TTC549 (cell line): ENCODE data around the gene MAPK8IP3.

Experiments
- FAIRE-seq: peaks from 2 replicates; lab custom pipeline; 2012; peaks lifted over from hg19 to GRCh38; lab: Jason Lieb, UNC

The MAPK8IP3 gene, protein sequence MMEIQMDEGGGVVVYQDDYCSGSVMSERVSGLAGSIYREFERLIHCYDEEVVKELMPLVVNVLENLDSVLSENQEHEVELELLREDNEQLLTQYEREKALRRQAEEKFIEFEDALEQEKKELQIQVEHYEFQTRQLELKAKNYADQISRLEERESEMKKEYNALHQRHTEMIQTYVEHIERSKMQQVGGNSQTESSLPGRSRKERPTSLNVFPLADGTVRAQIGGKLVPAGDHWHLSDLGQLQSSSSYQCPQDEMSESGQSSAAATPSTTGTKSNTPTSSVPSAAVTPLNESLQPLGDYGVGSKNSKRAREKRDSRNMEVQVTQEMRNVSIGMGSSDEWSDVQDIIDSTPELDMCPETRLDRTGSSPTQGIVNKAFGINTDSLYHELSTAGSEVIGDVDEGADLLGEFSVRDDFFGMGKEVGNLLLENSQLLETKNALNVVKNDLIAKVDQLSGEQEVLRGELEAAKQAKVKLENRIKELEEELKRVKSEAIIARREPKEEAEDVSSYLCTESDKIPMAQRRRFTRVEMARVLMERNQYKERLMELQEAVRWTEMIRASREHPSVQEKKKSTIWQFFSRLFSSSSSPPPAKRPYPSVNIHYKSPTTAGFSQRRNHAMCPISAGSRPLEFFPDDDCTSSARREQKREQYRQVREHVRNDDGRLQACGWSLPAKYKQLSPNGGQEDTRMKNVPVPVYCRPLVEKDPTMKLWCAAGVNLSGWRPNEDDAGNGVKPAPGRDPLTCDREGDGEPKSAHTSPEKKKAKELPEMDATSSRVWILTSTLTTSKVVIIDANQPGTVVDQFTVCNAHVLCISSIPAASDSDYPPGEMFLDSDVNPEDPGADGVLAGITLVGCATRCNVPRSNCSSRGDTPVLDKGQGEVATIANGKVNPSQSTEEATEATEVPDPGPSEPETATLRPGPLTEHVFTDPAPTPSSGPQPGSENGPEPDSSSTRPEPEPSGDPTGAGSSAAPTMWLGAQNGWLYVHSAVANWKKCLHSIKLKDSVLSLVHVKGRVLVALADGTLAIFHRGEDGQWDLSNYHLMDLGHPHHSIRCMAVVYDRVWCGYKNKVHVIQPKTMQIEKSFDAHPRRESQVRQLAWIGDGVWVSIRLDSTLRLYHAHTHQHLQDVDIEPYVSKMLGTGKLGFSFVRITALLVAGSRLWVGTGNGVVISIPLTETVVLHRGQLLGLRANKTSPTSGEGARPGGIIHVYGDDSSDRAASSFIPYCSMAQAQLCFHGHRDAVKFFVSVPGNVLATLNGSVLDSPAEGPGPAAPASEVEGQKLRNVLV (N-terminal part only)

DNA sequence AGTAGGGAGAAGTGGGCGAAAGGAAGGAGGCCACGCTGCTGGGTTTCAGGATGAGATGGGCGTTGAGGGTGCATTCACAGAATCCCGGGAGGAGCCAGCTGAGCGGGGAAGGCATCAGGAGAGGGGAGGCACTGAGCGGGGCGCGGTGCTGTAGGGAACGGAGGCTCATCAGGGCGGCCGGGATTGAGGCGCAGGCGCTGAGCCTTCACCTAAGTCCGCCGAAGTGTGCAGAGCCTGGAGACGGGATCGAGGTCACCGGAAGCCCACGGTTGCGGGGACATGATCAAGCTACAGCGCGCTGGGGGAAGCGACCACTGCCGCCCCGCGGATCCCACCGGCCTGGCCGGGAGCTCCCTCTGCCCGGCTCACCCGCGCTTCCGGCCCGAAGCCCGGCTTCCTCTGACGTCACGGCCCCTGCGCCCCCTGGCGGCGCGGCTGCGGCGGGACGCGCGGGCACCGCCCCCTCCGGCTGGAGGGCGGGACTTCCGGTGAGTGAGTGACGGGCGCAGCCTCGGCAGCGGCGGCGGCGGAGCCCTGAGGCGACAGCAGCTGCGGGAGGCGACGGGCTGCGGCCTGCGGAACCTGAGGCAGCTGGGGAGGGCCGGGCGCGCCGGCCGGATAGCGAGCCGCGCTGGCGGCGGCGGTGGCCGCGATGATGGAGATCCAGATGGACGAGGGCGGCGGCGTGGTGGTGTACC is at the start of gene MAPK8IP3:
Gene MAPK8IP3, plus strand, starts transcription at position 508 of the 698 bp plus-strand sequence. Its CDS starts 145 bp downstream, at position 653.
- FAIRE-seq, result no peak

DNA sequence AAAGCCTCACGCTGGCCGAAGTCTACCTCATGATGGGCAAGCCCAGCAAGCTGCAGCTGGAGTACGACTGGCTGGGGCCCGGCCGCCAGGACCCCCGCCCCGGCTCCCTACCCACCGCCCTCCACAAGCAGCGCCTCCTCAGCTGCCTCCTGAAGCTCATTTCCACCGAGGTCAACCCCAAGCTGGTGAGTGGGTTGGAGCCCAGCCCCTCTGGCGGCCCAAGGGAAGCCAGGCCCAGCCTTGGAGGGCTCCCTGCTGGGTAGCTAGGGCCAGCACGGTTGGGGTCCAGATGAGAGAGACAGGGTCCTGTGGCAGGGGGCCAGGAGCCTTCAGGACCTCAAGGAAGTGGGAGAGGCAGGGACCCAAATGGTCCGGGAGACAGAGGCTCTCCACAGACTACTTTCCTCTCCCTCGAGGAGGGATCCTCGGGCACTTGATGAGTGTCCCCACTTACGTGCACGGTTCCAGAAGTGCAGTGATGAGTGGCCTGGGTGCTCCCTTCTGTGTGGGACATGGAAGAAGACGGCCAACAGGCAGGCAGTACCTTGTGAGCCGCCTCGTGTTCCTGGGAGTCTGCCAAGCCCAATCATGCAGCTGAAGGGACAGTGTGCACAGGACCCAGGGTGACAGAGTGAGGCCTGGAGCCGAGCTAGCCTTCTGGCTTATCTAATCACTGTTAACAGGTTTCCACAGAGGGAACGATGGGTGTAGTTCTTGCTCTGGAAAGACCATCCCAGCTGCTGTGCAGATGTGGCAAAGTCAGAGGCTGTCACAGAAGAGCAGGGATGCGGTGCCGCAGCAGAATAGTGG is 49.0 kb upstream of the MAPK8IP3 start:
- FAIRE-seq, result no peak

DNA sequence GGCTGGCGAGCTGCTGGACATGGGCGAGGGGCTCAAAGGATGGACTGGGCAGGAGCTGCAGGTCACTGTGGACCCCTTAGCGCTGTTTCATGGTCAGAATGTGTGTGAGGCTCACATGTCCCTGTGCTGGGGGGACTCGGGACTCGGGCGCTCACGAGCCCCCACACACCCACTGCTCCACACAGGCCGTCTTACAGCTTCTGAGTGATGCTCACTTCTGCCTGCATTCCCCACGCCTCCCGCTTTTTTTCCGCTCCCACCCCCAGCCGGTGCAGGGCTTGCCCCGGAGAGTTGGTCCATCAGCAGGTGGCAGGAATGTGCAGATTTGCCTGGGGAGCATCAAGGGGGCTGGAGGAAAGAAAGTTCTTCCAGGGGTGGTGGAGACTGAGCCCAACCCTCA is 48.2 kb upstream of the MAPK8IP3 start:
- no peak for FAIRE-seq

DNA sequence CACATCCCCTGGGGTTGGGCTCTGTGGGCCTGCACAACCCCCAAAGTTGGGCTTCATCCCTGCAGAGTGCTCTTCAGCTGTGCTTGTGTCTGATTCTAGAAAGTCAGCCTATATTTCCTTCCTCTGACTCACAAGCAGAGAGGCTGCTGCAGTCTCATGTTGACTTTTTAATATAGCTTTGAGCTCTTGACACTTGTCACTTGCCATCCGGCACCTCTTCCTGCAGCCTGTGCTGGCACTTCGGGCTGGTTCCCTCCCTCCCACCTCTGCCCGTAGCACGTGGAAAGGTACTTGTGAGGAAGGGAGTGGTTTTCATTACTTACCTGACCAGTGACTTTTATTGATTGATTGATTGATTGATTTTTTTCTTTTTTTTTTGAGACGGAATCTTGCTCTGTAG is 47.0 kb upstream of the MAPK8IP3 start:
- no peak for FAIRE-seq

DNA sequence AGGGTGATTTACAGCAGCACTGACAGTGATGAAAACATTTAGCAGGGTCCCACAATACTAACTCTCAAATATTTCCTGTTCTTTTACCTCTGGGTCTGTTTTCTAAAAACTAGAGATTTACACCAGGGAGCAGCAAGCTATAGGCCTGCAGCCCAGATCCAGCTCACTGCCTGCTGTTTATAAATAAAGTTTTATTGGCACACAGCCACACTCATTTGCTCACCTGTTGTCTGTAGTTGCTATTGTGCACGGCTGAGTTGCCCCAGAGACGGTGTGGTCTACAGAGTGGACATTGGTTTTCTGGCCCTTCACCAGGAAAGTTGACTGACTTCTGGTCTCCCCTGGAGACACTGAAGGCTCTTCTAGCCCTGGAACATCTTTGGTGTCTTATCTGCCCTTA is 44.2 kb upstream of the MAPK8IP3 start:
- no peak for FAIRE-seq

DNA sequence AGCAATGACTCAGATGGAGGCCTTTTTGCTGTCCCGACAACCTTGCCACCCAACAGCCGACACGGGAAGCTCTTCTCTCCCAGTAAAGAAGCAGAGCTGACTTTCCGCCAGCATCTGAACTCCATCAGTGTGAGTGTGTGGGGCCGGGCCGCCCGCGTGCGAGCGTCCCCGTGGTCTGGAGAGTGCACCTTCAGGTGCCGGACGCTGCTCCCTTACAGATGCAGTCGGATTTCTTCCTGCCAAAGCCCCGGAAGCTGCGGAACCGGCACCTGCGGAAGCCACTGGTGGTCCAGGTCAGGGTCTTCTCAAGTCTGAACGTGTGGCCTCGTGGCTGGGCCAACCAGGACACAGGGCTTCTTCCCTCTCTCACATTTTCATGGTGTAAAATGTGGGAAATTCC is 43.5 kb upstream of the MAPK8IP3 start:
- no peak for FAIRE-seq

DNA sequence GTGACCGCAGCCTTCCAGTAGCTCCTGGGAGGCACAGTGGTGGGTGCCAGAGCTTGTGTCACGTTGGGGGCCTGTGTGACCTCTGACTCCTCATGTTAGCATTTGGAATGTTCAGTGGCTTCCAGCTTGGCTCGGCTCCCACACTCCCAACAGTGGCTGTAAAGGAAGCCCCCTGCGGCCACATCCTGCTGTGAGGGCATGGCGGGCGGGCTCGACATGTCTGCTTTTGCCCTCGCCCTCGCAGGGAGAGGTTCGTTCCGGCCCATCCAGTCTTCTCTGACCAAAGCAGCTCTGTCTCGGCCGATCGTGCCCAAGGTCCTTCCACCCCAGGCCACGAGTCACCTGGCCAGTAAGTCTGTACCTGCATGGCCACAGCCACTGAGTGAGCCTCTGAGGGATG is 40.2 kb upstream of the MAPK8IP3 start:
- no peak for FAIRE-seq

DNA sequence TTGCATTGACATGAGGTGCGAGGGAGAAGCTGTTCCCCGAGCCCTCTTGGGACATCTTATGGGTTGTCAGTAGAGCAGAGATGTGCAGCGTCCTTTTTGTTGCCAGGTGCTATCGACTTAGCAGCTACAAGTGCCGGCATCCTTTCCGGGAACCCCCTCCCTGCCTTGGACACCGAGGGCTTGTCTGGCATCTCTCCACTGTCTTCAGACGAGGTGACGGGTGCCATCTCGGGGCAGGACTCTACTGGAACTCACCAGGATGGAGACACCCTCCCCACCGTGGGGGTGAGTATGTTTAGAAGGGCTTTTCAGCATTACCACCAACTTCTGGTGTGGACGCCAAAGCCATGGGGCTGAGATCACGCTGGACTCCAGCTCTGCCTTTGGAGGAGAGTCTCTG is 39.7 kb upstream of the MAPK8IP3 start:
- FAIRE-seq, result no peak

DNA sequence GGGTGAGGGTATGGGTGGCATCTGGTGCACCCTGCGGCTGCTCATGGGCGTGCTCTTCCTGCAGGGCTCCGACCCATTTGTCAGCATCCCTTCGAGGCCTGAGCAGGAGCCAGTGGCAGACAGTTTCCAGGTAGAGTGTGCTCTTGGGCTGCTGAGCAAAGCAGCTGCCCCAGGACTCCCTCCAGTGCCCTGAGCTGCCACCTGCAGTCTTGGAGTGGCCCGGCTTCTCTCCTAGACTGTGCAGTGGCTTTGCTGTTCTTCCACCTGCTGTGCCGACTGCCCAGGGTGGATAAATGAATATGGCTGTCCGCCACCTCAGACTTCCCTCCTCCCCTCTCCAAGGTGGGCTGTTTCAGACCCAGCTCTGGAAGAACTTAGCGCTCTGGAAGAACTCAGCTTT is 38.7 kb upstream of the MAPK8IP3 start:
- FAIRE-seq, result no peak

DNA sequence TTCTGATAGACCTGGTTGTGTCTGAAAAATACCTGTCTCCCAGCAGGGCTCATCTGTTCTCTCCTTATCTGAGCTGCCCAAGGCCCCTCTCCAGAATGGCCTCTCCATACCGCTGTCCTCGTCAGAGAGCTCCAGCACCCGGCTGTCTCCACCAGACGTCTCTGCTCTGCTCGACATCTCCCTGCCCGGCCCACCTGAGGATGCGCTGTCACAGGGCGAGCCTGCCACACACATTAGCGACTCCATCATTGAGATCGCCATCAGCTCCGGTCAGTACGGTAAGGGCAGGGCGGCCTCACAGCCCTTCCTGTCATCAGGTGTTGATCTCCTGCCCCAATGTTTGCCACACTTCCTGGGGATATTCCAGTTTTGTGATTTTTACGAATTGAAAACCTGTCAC is 38.1 kb upstream of the MAPK8IP3 start:
- no peak for FAIRE-seq

DNA sequence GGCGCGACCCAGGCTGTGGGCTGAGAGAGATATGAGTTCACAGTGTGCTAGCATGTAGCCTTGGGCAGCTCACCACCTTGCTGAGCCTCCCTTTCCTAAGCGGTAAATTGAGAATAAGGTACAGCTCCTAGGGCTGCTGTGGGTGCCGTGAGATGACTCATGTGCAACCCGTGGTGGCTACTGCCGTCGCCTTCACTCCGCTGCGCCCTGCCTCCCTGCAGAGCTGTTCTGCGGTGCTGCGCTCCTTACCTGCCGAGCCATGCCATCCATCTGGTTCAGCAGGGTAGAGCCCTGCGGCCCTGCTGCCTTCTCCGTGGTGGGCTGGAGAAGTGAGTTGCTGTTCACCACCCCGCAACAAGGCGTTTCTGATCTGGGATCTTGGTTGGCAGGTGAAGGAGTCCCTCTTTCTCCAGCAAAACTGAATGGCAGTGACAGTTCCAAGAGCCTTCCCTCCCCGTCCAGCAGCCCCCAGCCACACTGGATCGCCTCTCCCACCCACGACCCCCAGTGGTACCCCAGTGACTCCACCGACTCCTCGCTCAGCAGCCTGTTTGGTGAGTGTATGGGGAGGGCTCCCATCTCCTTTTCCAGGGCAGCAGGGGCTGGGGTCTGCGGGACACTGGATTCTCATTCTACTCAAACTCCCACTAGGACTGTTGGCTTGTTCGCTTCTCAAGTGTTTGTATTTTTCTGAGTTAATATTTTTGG is 37.2 kb upstream of the MAPK8IP3 start:
- FAIRE-seq, result no peak

DNA sequence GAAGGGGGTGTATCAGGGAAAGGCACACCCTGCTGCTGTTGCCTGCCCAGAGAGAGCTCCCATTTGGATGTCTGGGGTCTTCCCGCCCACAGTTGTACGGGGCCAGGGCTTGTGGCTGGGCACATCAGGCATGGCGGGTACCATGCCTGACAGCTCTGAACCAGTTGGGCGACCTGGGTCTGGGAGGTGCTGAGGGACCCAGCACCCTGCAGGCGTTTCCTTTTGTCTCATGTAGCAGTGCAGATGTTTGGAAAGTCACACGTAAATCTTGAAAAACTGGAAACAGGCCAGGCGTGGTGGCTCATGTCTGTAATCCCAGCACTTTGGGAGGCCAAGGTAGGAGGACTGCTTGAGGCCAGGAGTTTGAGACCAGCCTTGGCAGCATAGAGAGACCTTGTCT is 36.3 kb upstream of the MAPK8IP3 start:
- no peak for FAIRE-seq

DNA sequence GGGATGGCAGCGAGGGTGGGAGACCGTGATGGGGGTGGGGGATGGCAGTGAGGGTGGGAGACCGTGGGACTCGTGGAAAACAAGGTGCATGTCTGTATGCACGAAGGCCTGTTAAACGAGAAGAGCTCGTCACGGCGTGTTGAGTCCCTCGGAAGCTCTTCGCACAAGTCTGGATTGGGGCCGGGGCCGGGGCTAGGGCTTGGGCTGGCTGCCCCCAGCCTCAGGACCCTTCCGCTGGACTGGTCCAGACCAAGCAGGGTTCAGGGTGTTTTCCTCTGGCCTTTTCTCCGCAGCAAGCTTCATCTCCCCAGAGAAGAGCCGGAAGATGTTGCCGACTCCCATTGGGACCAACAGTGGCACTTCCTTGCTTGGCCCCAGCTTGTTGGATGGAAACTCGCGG is 35.6 kb upstream of the MAPK8IP3 start:
- no peak for FAIRE-seq

DNA sequence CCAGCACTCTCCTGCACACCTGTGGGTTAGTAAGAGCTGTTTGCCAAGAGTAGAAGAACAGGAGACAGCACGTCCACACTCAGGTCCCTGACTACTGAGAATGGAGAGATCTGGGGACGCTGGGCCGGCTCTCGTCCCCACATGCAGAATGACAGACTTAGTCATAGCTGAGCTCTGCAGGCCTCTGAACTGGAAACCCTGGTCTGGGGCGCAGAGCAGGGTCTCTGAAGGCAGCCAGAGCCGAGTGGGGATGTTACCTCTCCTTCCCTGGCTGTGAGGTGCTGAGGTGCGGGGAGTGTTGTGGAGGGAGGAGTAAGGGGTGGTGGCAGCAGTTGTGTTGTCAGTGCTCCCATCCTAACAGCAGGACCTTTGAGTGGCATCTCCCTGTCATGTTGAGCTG is 35.1 kb upstream of the MAPK8IP3 start:
- FAIRE-seq, result no peak

DNA sequence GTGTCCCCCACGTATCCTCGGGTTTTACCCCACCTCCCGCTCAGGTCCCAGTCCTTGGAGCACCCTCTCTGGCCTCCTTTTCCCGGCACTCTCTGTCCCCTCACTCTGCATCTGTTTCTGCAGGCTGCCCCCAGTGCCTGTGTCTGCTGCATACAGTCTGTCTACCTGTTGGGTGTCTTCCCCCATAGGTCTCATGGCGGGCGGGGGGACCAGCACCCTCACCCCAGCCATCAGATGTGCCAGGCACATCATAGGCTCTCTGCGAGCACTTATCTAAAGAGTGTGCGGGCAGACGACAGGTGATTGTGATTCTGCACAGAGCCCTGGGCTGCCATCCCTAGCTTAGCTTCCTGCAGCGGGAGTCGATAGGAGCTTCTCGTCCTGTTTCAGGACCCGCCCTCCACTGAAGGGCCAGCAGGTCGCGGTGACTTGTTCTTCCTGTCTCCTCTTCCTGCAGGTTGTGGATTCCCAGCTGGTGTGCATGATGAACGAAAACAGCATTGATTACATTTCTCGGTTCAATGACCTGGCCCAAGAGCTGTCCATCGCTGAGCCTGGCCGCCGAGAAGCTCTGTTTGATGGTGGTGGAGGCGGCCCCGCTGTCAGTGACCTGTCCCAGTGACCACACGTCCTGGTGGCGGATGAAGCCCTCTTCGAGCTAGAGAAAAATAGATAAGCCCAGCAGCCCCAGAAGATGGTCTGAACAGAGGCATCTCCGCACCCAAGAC is 32.4 kb upstream of the MAPK8IP3 start:
- FAIRE-seq, result no peak

DNA sequence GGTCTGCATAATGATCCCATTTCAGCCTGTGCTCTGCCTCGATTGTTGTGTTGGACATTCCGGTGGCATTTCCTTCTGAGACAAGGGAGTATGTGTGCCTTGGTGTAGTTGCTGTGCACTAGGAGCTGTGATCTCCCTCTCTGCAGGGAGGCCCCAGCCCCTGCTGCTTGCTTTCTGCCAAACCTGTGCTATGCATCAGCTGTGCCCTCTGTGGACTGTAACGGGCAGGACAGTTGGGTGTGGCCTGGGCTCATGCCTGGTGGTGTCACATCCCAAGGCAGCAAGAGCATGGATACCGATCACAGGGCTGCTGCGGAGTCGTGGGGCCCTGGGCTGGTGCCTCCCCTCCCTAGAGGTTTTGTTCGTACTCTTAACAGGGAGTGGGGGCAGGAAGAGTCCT is 31.7 kb upstream of the MAPK8IP3 start:
- no peak for FAIRE-seq

DNA sequence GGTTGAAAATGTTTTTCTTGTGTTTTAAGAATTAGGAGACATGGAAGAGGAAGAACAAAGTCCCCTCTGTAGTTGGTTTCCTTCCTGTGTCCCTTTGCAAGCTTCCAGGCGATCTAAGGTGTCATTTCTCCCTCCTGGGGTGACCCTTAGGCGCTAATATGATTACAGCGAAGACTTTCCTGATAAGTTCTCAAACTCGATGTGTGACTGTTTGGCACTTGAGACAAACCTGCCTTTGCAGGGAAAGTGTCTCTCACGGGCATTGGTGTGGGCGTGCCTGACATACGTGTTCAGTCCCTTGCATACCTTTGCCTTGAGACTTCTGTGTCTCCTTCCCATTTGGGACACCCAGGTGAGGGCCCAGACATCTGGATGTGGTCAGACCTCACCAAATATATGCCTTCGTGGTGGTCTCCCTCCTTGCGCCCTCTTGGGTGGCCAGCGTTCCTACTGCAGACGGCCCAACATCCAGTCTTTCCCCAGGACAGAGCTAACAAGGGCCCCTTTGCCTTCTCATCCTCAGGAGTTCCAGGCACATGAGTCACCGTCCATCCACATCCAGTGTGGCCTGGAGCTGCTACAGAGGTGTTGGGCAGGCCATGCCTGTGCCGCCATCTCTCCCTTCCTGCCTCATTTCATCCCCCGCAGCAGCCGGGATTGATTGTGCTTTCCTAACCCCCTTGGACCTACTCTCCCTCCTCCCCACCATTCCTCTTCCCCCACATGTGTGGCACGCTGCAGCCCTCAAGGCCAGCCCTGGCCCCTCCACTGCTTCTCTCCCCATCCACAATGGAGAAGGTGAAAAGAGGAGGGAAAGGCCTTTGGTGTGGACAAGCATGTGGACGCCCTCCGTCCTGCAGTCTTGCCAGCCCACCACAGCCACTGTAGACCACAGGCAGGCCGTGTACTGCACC is 31.0 kb upstream of the MAPK8IP3 start:
- FAIRE-seq, result no peak

DNA sequence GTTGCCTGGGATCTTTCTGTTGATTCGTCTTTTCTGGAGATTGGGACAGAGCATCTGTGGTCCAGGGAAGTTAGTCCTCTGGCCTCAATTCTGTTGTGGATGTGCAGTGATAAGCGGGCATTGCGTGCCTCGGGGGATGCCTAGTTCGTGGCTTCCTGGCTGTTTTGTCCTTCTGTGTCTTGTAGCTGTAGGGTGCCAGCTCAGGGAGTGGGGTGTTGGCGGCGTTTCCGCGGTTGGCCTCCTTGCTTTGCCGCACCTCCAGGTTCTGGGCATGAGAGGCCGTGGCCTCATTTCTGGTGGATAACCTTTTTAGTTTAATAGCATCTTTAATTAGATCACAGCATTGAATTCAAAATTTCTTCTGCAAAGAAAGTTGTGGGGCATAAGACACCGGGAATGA is 29.3 kb upstream of the MAPK8IP3 start:
- no peak for FAIRE-seq

DNA sequence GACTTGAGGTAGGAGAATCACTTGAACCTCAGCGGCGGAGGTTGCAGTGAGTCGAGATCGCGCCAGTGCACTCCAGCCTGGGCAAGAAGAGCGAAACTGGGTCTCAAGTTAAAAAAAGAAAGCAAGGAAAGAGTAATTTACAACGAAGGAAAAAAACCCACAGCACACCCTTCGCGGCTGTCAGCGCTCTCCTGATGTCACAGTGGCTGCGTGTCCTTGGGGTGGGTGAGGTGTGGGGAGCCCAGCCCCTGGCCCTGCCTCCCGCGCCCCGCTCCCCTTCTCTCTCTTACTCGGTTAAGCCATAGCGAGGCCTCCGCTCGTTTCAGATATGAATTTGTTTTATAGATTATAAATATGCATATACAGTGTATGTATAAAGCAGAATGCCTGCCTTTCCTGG is 28.7 kb upstream of the MAPK8IP3 start:
- FAIRE-seq, result no peak
